ENCODE data around the gene PRPF18. TPM values are rescaled to one million over a fixed set of nuclear protein-coding genes. Genes with fewer than 3 reads are reported as not detected.

Gene PRPF18
- total RNA-seq, 1 donor from 2014 or later: 25.8 TPM

- Histone ChIP-seq H3K27ac (no peak overlapping the region), H3K27me3 (no peaks in the 10 kb centered on the region), H3K36me3 (peaks cover 0 to 9% of the 10 kb centered on the region in 2 donors), H3K4me3 (no peak overlapping the region), H3K9me3 (no peaks in the 10 kb centered on the region), H3K4me1 (no peaks in the 10 kb centered on the region)
- no peak for DNase-seq (ENCODE audit: extremely low spot score in 2 of 2)
- intact Hi-C loops (cut with DNase I): no loop called here
- no peak for TF ChIP-seq POLR2AphosphoS5 (IDR thresholded peaks at IDR 0.05; ENCODE audit: insufficient read depth in 1 of 2, low read depth in 1 of 2)
- TF ChIP-seq POLR2A (IDR thresholded peaks at IDR 0.05): no peak
- TF ChIP-seq, protein P1, sequence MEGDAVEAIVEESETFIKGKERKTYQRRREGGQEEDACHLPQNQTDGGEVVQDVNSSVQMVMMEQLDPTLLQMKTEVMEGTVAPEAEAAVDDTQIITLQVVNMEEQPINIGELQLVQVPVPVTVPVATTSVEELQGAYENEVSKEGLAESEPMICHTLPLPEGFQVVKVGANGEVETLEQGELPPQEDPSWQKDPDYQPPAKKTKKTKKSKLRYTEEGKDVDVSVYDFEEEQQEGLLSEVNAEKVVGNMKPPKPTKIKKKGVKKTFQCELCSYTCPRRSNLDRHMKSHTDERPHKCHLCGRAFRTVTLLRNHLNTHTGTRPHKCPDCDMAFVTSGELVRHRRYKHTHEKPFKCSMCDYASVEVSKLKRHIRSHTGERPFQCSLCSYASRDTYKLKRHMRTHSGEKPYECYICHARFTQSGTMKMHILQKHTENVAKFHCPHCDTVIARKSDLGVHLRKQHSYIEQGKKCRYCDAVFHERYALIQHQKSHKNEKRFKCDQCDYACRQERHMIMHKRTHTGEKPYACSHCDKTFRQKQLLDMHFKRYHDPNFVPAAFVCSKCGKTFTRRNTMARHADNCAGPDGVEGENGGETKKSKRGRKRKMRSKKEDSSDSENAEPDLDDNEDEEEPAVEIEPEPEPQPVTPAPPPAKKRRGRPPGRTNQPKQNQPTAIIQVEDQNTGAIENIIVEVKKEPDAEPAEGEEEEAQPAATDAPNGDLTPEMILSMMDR (IDR thresholded peaks at IDR 0.05): no peak
Observed at GRCh38 chr10:13627459-13628310, 40.9 kb downstream of the PRPF18 start.

DNA sequence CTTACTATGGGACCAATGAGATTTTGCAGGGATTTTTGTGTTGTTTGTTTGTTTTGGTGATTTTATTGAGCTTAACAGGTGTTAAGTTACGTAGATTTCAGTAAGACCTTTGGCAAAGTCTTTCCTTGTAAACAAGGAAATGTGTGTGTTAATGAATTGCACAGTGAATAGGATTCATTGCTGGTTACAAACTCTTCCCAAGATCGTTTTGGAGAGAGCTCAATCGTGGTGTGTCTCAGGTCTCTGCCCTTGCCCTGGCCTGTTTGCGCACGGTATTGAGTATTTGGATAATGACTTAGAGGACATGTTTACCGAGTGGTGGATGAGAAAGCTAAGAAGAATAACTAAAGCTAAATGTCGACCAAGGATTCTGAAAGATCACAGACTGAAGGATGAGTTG is 41.9 kb downstream of the PRPF18 start:
- Histone ChIP-seq H3K27ac (no peak overlapping the region), H3K36me3 (peaks cover 0 to 9% of the 10 kb centered on the region in 2 donors), H3K4me1 (no peaks in the 10 kb centered on the region), H3K9me3 (no peaks in the 10 kb centered on the region), H3K4me3 (no peak overlapping the region), H3K27me3 (no peaks in the 10 kb centered on the region)
- intact Hi-C loops (cut with DNase I): no loop called here
- TF ChIP-seq POLR2AphosphoS5 (IDR thresholded peaks at IDR 0.05; ENCODE audit: insufficient read depth in 1 of 2, low read depth in 1 of 2) (no peak), POLR2A (IDR thresholded peaks at IDR 0.05) (no peak)
- TF ChIP-seq, protein P1 (IDR thresholded peaks at IDR 0.05): no peak
- no peak for DNase-seq (ENCODE audit: extremely low spot score in 2 of 2)

DNA sequence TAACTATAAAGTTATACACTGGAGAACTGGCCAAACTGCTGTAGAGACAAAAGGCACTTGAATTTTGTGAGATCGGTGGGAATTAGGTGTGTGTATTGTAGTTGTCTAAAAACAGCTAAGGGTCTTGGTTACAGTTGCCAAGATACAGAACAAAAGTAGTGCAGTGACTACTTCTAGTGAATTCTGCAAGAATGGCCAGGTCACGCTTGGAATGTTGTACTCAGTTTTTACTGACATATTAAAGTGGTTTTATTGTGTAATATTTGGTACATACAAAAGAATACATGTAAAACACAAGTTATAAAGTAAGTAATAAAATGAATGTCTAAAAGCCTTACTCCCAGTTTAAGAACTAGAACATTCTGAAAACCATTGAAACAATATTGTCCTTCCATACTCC is 42.4 kb downstream of the PRPF18 start:
- Histone ChIP-seq H3K4me3 (no peak overlapping the region), H3K27me3 (no peaks in the 10 kb centered on the region), H3K27ac (no peak overlapping the region), H3K4me1 (no peaks in the 10 kb centered on the region), H3K36me3 (peaks cover 0 to 9% of the 10 kb centered on the region in 2 donors), H3K9me3 (no peaks in the 10 kb centered on the region)
- no peak for DNase-seq (ENCODE audit: extremely low spot score in 2 of 2)
- intact Hi-C loops (cut with DNase I): no loop called here
- TF ChIP-seq POLR2AphosphoS5 (IDR thresholded peaks at IDR 0.05; ENCODE audit: insufficient read depth in 1 of 2, low read depth in 1 of 2): no peak
- no peak for TF ChIP-seq POLR2A (IDR thresholded peaks at IDR 0.05)
- TF ChIP-seq, protein P1 (IDR thresholded peaks at IDR 0.05): no peak

- no peak overlapping the region for H3K4me3 ChIP-seq
- intact Hi-C loops (cut with DNase I): no loop called here
- H3K9me3 ChIP-seq: no peaks in the 10 kb centered on the region
- TF ChIP-seq POLR2A (IDR thresholded peaks at IDR 0.05): no peak
- no peak for TF ChIP-seq POLR2AphosphoS5 (IDR thresholded peaks at IDR 0.05; ENCODE audit: insufficient read depth in 1 of 2, low read depth in 1 of 2)
- TF ChIP-seq, protein P1 (IDR thresholded peaks at IDR 0.05): no peak
- H3K27me3 ChIP-seq: no peaks in the 10 kb centered on the region
- DNase-seq (ENCODE audit: extremely low spot score in 2 of 2): no peak
- no peak overlapping the region for H3K27ac ChIP-seq
- peaks cover 0 to 9% of the 10 kb centered on the region in 2 donors for H3K36me3 ChIP-seq
- no peaks in the 10 kb centered on the region for H3K4me1 ChIP-seq
Observed at GRCh38 chr10:13630231-13630630, 43.5 kb downstream of the PRPF18 start.

- Histone ChIP-seq H3K27me3 (no peaks in the 10 kb centered on the region), H3K27ac (no peak overlapping the region), H3K36me3 (peaks cover 0 to 9% of the 10 kb centered on the region in 2 donors), H3K4me3 (no peak overlapping the region), H3K4me1 (no peaks in the 10 kb centered on the region), H3K9me3 (no peaks in the 10 kb centered on the region)
- intact Hi-C loops (cut with DNase I): no loop called here
- DNase-seq (ENCODE audit: extremely low spot score in 2 of 2): no peak
- TF ChIP-seq, protein P1 (IDR thresholded peaks at IDR 0.05): no peak
- TF ChIP-seq POLR2AphosphoS5 (IDR thresholded peaks at IDR 0.05; ENCODE audit: insufficient read depth in 1 of 2, low read depth in 1 of 2): no peak
- TF ChIP-seq POLR2A (IDR thresholded peaks at IDR 0.05): no peak
Observed at GRCh38 chr10:13631594-13631993, 44.8 kb downstream of the PRPF18 start.

Measured in vagina (tissue), 2 donors.